HG03045 (cell line): ENCODE results near the gene SESN2.

Experiments used
- ATAC-seq: cut with Tn5 transposase; IDR thresholded peaks from one replicate; pipeline ENCODE4 v1.9.1; 2021; ENCODE audit warnings: mild to moderate bottlenecking, moderate library complexity; ENCODE audit not compliant: unreplicated experiment

Gene SESN2

DNA sequence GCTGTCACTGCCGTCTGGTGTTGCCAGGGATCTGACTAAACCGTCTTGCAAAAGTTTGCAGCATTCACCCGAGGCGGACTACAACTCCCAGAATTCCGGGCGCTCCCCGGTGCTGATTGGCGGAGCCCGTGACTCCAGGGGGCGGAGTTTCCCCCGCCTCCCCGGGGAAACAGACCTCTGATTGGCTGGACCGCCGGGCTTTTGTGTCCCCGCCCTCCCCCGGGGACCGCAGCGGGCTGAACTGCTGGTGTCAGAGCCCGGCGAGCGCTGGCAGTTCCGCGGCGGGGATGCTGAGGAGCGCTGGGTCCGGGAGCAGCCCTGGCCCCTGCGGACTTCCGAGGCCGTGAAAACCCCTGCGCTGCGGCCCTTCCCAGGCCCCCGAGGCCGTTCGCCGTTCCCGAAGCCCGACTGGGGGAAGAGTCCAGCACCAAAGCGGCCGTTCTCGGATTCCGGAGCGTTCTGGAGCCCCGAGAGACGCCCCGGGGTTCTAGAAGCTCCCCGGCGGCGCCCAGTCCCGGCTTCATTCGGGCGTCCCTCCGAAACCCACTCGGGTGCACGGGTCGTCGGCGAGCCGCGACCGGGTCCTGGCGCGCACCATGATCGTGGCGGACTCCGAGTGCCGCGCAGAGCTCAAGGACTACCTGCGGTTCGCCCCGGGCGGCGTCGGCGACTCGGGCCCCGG, at the start of gene SESN2:
SESN2 (plus strand) TSS at position 267 of the 682 bp plus-strand sequence; CDS start at position 597, 330 bp downstream.
- peak; percentile 94 for ATAC-seq

DNA sequence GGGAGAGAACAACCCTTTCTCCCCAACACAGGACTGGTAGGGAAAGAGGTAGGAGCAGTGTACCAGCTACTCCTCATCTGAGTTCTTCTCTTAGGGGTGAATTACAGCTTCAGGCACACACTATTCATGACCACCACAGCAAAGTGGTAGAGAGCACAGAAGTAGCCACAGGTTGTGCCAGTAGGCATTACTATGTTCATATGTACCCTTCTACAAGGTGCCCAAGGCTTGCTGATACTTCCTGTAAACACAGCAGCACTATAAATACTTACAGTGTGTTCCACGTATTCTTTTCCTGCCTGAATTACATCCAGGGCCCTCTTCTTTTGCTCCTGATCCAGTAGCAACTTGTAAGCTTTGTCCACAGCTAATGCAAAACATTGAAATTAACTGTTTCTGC, 49.6 kb upstream of the SESN2 start:
- no peak for ATAC-seq

- ATAC-seq, result no peak
These were observed 46.0 kb upstream of the SESN2 start for GRCh38 chr1:28213315-28213714.

DNA sequence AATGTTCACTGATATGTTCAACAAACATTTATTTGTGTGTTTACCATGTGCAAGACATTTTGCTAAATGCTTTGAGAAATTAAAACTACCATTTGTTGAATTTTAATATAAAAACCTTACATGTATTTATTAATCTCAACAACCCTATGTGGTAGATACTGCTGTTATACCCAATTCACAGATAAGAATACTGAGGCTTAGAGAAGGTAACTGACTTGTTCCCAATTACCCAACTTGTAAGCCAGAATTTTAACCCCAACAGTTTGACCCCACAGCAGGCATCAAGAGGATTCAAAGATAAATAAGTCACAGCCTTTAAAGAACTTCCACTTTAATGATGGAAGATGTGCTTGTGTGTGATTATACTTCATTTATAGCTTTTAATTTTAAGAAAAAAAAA, 30.2 kb upstream of the SESN2 start:
- ATAC-seq, result no peak

DNA sequence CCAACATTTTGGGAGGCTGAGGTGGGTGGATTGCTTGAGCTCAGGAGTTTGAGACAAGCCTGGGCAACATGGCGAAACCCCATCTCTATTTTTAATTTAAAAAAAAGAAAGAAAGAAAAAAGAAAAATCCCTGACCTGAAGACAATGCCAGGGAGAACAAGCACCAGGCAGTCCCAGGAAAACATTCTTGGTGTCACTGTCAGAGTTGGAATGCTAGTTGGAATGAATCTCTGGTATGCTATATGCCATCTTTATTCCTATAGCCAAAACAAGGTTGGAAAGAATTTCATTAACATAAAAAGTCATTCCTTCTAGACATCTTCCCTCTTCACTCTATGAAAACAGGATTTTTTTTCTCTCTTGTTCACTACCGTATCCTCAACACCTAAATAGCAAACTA, 29.3 kb upstream of the SESN2 start:
- no peak for ATAC-seq

- ATAC-seq, result peak; percentile 43
These were observed 26.6 kb upstream of the SESN2 start, which contains the start of gene DNAJC8 for GRCh38 chr1:28232558-28233263. DNAJC8 (minus strand) TSS chr1:28233029; CDS start chr1:28232998, 31 bp downstream.

DNA sequence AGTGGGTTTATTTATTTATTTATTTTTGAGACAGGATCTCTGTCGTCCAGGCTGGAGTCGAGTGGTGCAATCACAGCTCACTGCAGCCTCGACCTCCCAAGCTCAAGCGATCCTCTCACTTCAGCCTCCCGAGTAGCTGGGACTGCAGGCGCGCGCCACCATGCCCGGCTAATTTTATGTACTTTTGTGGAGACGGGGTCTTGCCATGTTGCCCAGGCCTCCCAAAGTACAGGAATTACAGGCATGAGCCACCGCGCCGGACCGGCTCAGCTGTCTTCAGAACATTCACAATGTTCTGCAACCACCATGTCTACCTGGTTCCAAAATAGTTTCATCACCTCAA, 26.1 kb upstream of the SESN2 start:
- ATAC-seq, result no peak

GRCh38 chr1:28235755-28236655, 23.3 kb upstream of the SESN2 start, which contains the start of gene ATP5IF1:
ATP5IF1 (plus strand) TSS chr1:28236124; CDS start chr1:28236184, 60 bp downstream.
- ATAC-seq, result peak; percentile 86

DNA sequence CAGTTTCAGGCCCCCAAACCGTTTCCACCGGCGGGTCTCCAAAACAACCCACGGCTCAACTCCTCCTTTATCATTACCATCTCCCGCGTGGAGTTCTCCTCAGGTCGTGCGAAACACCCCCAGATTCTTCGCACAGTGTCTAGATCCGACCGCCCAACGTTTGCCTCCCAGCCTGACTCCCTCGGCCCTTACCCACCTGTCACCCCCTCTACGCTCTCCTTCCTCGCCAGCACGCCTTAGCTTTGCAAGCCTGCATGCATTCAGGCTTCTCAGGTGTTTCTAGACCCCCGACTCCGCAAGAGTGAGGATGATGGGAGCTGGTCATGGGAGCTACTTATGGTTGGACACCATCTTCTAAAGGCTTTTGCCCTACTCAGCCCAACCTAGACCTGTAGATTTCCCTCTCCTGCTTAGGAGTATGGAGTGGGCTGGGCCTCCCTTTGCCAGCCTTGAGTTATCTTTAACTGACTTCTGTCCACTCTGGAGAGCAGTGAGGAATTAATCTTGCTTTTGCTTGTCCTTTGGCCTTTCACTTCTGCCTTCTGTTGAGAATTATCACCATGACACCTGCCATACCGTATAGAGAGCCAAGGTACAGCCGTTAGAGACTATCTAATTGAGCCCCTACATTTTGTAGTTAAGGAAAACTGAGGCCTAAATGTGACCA, 22.5 kb upstream of the SESN2 start:
- ATAC-seq, result no peak

GRCh38 chr1:28239004-28239403, 20.3 kb upstream of the SESN2 start:
- ATAC-seq, result no peak

GRCh38 chr1:28240024-28240423, 19.3 kb upstream of the SESN2 start:
- no peak for ATAC-seq

DNA sequence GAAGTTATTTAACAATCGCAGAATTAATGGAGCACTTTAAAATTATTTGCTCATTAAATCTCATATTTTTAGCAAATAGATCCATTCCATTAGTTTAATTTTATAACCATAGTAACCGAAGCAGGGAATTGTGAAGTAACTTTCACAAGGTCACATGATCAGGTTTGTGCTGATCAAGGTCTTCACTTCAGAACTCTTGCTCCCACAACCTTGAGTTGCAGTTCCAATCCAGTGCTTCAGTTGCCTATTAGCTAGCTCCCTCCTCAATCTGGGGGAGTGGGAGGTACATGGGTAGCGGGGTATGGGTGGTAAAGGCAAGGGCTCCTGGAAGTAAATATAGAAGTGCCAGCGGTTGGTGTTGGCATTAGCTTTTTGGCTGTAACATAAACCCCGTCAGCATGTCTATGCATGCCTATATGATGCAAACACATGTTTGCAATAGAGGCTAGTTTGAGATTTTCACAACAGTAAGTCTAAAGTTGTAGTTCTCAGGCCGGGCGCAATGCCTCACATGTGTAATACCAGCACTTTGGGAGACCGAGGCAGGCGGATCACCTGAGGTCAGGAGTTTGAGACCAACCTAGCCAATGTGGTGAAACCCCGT, 17.6 kb upstream of the SESN2 start:
- no peak for ATAC-seq

GRCh38 chr1:28243685-28244311, 15.5 kb upstream of the SESN2 start:
- ATAC-seq, result no peak

- ATAC-seq, result no peak
These were observed 14.6 kb upstream of the SESN2 start for GRCh38 chr1:28244549-28245251.

GRCh38 chr1:28246427-28246832, 12.9 kb upstream of the SESN2 start:
- ATAC-seq, result no peak

GRCh38 chr1:28247612-28248272, 11.6 kb upstream of the SESN2 start:
- no peak for ATAC-seq

GRCh38 chr1:28248273-28249012, 10.9 kb upstream of the SESN2 start:
- no peak for ATAC-seq
